ENCODE data around the gene GNAQ.
A peak's percentile ranks its signal among the peaks of the same experiment; 100 is the strongest.

Gene GNAQ

DNA sequence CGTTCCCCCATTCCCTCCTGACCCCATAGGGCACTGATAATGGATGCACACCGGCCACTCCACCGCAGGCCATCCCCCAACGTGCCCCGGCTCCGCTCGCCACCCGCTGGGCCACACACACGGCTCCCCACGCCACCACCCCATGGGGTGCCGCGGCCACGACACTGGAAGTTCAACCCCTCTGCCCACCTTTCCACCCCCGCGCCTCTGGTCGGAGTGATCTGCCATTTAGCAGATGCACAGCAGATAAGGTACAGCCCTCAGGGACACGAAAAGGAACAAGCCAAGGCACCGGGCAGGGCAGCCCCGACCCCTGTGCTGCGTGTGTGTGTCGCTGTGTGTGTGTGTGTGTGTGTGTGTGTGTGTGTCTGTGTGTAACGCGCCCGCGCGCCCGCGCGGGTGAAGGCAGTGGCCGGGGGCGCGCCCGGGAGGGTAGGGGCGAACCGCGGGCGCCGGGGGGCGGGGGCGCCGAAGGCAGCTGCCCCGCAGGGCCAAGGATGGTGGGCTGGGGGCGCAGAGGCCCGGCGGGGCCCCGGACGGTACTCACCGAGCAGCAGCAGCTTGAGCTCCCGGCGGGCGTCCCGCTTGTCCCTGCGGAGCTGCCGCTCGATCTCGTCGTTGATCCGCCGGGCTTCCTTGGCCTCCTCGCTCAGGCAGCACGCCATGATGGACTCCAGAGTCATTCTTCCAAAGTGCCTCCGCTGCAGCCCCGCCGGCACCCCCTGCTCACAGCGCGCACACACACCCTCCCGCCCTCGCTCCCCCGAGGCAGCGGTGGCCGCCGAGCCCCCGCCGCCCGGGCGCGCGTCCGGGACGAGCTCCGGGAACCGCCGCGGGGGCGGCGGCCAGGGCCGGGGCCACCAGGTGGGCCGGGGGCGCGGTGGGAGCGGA, 813 bp downstream of the GNAQ start:
- peak in 1 of 2 donors; percentile 62 for DNase-seq

DNA sequence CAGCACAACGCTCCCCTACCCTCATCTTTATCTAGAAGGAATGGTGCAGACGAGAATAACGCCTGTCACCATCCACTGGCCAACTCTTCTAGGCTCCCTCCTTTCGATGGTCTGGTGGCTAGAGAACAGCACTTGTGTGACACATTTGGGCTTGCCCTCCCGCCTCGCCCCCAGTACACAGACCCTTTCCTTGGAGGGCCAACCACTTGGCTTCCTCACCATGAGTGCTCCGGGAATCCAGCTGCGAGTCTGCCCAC, 1.4 kb downstream of the GNAQ start:
- peak in 1 of 2 donors; percentile 62 for DNase-seq

DNA sequence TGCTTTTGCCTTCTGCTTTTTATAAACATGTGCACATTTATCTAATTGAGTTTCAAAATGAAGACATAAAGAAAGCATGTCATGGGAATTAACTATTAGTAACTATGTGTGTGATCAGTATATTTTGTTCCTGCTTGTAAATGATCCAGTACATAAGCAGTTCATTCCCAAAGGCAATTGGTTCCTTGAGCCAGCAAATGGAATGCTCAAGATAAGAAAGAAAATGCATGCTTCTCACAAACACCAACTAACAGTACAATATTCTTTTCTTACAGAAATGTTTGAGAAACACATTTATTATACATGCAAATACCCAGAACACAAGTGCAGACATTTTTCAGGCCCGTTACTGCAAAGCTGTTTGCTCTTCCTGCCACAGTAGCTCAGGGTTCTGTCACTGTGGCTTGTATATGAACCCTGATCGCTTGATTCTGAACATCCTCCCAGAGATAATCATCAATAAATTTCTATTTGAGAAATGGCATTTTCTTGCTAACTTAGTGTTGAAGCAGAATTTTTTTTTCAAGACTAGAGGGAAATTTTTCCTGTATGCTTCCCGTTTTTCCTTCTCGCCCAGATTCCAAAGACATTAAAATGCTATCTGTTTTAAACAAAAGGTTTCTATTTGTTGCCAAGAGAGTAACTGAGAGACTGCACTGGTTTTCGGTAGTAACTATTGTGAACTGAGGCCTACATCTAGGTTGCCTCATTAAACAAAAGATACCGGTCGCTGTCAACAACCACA, 1.9 kb downstream of the GNAQ start:
- no peak for DNase-seq

DNA sequence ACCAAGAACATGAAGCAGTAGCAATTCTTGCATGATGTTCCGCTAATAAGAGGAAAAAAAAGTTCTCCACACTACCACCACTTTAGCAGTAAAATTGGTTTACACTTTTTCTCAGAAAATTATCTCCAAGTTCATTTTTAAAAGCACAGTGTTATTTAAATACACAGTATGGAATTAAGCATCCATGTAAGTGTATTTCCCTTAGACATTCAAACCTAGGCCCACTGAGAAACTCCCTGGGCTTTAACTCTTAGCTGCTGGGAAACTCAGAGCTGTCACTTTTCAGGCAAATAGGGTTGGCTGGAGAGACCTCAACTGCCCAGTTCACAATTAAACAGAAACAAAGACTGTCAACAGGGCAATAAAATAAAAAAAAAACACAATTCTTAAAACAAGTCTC, 2.7 kb downstream of the GNAQ start:
- DNase-seq = no peak

DNA sequence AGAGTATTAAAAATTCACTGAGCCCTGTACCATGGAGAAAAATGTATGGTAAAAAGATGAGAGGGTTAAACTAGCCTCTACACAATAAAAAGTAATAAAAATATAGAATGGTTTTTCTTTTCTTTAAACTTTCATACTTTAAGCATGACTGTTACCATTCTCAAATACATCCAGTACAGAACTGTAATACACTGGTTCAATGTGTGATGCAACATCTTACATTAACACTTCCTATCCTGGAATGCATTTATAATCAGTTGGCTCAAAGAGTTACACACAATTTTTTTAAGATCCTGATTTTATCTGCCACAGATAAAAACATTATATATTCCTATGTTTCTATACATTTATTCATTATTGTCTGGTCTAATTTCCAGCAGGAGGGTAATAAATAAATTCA, 4.7 kb downstream of the GNAQ start:
- no peak for DNase-seq

DNA sequence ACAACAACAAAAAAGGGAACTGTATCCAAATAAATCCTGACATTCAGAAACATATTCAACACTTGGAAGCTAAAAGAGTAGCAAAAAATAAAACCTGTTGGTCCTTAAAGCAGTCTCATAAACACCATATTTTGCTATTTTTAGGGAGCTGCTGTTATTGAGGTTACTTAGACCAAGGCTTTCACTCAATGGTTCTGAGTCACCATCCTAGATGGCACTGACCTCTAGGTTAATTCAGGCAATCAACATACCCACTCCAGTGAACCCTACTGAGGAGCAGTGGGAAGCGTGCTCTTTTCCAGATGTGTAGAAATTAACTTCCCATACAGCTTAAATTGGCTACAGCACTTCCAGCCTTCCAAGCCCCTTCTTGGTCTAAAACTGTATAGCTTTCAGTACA, 5.2 kb downstream of the GNAQ start:
- DNase-seq = no peak

DNA sequence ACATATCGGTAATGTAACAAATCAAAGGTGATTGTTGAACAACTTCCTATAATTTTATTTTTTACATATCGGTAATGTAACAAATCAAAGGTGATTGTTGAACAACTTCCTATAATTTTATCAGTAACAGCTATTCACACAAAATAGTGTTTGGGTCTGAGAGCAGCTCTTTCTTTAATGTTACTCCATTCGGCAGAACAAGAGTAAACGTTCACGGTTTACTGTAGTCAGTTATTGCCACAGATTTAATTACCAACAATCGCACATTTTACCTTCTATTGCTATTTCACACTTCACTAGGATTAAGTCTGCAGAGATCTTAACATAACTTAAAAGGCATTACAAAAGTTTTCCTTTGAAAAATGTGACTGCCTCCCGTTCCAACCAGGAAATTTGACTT, 6.4 kb downstream of the GNAQ start:
- no peak for DNase-seq

DNA sequence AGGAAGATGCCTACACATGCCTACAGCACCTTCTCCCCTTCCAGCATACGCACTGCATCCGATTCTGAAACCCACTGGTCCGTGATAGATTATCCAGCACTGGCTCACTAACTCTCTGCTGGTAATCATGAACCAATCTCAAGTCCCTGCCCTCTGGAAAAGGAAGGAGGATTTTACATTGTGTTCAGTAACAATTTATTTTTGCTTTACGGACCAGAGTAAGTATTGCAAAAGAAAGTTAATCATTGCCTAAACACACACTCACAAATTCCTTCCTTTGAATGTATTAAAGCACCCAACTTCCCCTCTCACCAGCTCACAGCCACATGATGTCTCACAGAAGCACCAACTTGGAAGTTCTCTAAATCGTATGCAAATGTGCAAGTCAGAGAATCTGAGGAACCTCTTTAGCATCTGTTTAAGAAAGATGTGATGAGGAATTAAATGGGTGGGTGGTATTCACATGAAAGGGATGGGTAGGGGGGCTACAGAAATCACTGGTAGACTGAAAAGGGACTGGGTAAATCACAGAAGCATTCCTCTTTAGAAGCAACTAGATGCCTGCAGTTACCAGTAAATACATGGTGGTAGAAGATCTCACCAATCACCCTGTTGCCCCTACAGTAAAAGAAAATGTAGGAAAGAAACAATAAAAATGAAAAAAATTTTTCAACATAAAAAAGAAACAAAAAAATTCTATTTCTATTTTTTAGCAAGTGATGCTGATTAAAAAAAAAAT, 8.4 kb downstream of the GNAQ start:
- DNase-seq = no peak

DNA sequence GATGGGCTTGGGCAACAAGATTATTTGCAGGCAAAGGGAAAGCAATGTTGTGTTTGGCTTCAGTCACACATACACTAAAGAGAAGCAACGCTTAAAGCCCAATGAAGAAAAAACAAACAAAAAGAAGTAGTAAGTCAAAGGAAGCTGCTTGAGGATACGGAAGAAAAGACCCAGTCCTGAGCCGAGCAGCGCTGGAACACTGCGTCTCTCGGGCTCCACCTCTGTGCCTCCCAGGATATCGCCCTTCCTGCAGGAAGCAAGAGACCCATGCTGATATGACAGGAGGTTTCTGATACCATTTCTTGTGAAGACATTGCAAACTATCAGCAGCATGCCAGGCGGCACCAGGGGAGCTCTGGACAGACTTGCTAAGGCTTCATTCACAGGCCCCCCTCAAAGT, 9.9 kb downstream of the GNAQ start:
- DNase-seq = no peak

DNA sequence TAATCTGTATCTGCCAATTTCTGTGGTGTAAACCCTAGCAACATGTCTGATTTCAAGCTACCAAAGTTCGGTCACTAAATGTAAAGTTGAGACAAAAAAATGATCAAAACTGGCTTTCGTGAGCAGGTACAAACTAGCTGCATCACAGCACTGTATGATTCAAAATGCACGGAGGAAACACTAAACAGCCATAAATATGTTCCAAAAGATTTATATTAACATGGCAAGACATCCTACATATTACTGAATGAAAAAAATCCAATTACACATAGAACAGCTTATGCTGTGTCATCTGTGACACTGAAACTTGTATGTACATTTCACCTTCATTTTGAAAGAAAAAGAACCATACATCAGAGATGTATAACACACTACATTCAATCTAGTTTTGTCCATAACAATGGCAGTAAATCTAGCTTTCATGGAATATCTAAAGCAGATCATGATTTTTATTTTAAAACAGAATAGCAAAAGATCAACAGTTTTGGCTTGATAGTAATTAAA, 14.4 kb downstream of the GNAQ start:
- DNase-seq = no peak

DNA sequence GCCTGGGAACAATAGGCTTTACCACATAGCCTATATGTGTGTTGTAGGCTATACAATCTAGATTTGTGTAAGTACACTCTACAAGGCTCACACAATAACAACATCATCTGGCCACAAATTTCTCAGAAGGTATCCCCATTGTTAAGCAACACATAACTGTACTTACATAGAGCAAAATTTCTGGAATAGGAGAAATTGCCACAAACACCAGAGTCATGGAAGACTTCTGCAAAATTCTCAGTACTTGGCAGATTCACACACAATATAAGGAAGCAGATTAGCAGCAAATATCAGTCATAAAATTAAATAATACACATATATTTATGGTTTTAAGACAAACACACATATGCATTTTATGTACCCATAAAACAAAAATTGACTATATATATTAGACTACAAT, 16.4 kb downstream of the GNAQ start:
- no peak for DNase-seq

DNA sequence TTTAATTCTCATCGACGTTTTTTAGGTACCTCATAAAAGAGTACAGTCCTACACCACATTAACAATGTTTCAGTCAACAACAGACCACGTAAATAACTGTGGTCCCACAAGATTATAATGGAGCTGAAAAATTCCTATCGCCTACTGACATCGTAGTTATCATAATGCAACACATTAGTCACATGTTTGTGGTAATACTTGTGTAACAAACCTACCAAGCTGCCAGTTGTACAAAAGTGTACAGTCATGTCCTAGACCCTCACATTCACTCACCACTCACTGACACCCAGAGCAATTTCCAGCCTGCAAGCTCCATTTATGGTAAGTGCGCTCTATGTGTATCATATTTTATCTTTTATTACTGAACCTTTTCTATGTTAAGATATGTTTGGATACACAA, 16.8 kb downstream of the GNAQ start:
- no peak for DNase-seq

DNA sequence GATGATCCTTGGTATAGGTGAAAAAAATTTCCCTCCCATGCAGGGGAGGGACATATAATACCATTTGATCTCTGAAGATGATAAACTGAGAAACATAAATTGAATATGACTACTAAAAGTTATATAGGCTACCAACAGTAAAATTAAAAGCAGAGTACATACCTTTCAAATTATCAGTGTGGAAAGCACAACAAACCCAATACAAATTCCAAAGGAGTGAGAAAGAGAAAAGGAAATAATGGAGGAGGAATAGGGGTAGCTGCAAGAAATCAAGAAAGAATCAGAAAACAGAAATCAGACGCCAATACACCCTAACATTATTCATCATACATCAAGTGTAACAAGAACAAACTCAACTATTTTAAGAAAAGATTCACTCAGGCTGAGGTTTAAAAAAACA, 17.7 kb downstream of the GNAQ start:
- DNase-seq = no peak

DNA sequence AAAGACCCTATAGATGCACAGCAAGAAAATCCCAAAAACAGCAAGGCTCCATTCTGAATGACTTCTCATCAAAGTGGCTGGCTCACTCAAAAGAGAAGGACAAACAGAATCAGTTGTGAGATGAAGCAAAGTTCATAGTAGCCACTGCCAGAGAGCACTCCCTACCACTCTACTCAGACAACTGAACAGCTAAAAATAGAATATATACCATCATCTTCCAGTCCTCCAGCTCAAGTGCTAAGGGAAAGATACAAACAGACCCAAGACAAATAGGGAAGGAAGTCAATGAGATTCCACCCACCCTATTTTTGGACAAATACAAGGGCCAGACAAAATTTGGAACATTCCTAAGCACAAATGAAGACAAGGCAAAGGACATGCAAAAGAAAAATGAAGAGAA, 20.6 kb downstream of the GNAQ start:
- no peak for DNase-seq

DNA sequence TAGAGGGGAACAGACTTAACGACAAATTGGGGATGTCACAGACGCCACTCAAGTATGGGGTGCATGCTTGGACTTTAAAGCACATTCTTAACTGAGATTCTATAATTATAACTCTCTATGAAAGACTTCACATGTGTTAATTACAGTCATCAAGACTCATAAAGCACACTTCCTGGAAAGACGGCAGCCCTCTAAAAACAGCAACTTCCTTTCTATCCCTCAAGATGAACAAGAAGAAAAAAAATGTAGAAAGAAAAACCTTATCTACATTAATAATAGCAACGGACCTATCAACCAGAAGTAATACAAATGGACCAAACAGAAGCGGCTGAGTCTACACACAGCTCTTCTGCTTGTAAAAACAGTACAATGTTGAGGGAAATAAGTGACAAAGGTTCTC, 21.2 kb downstream of the GNAQ start:
- no peak for DNase-seq

DNA sequence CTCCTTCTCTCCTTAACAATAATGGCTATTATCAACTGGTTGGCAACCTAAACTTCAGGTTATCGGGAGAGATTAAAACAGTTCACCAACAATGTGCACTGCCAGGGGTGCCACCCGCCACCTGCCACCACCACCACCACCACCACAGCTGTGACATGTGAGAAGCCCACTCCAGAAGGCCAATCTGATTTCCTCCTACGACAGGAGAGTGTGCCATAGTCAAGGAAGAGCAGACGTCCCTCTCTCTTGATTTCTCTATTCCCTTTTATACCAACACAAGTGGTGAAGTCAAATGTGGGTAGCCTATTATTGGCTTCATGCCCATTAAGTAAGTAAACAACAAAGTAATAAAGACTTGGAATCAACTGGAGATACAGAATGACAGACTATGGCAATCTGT, 22.4 kb downstream of the GNAQ start:
- no peak for DNase-seq

DNA sequence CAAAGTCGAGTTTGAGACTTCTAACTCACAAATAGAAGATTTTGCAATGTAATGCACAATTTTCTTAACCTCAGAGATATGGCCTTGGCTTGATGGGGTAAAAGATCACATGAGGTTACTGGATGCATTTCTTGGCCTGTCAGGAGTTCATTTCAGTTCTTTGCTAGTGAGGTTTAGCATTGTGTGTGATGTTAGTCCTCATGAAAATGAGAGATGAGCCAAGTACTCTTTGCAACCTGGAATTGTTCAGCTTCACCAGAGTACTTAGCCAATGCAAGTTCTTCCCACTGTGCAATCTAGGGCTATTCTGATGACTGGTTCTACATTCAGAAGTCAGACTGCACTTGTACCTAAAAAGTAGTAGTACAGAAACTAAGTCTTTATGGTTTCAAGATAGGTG, 24.9 kb downstream of the GNAQ start:
- no peak for DNase-seq

DNA sequence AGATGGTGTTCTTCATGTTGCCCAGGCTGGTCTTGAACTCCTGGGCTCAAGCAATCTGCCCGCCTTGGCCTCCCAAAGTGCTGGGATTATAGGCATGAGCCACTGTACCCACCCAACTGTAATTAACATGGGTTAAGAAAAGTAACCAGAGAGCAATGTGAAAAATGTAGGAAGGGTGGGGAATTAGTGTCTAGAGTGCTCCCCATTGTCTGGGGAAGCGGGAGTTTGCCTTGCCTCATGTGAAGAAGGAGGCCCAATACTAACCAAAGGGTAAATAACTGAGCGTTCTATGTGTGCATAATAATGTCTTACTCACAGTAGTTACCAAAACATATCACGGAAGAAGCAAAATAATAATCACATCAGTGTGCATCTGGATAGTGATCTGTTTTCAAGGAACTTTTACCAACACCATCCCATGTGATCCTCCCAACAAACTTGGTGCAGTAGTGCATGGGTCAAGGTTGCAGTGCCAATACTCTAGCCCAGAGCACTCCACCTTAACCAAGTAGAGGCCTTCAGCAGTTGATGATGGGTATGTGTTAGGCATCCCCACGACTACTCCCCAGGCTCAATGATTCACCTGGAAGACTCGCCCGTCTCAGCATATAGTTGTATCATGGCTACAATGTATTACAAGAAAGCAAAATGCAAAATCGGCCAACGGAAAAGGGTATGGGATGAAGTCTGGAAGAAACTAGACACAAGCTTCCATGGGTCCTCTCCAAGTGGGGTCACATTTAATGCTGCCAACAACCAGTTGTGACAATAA, 26.2 kb downstream of the GNAQ start:
- DNase-seq = no peak

DNA sequence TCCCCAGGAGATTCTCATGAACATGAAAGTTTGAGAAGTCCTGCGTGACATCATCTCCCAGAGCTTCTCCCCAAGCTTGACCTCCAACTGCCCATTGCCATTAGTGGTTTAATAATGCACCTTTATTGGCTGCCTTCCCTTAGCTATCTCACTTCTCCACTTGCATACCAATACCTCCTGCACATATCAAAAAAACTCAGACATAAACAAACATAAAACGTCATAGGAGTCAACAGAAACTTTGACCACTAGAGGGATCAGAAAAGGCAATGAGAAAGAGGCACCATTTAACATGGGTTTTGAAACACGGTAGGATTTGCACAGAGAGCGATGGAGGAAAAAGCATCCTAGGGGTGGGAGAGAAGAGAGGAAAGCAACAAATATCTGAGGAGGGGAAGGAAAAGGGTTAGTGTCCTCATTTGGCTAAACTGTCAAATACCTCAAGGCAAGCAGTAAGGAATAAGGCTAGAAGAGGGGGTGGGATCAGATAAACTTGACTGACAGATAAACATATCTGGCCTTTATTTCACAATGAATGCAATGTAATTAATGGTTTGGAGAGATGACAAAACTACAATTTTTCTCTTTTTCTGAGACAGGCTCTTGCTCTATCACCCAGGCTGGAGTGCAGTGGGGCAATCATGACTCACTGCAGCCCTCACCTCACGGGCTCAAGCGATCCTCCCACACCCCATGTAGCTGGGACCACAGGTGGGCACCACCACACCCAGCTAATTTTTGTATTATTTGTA, 27.0 kb downstream of the GNAQ start:
- no peak for DNase-seq

DNA sequence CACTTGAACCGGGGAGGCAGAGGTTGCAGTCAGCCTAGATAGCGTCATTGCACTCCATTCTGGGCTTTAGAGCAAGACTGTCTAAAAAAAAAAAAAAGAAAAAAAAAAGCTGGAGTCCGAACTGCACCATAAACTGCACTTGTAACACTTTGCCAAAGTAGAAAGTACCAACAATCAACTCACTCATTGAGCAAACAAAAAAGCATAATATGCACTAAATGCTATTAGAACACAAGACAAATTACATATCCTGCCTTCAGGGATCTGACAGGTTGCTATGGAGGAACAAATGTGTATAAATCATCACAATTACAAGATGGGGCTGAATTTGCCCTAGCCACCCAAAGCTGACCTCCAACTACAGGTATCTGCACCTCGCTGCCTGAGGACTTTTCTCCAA, 27.9 kb downstream of the GNAQ start:
- DNase-seq = no peak

DNA sequence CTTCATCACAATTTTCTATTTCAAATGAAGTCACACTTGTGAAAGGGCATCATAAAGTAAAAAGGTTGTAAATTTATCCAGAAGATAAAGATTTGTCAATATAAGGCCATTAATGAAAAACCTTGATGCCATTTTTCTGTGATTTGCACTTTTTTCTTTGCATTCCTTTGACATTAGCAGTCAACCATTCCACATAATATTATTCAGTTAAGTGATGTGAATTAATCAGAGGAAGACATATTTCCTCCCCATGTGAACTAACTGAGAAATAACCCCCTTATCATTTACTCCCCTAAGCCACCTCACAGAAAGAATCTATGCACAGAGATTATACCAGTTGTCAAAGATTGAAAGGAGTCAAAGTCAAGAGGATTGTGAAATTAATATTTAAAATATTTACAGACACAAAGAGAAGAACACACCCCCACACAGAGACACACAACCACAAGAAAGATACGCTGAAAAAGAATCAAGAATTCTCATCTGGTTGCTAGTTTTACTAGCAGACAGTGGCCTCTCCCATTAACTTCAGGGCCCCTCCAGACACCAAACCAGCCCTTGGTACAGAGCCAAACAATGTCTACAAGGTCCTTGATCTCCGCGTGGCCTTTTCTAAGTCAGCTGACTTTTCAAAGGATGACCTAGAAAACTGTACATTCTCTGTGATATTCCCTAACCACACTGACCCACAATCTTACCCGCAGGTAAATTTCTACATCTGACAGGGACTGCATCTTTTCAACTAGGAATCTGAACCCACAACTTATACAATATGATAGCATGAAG, 29.5 kb downstream of the GNAQ start:
- DNase-seq = no peak

Data from hippocampal formation (tissue), 2 donors.